Measurements from ENCODE around the gene AQP2.
A peak's percentile ranks its signal among the peaks of the same experiment; 100 is the strongest.
"Not testable (repeated sequence)": the region's sequence is repeated elsewhere in the genome, so short reads cannot be mapped to it uniquely, and the experiment has no call there.

The AQP2 gene

GRCh38 chr12:49979016-49979586 lies 28.6 kb downstream of the AQP2 start:
- 79 to 83% methylated on average over 10 of the region's 10 CpGs for WGBS, 2 experiments

GRCh38 chr12:49979791-49980190 lies 29.3 kb downstream of the AQP2 start:
- no peaks in the 10 kb centered on the region for H3K27me3 ChIP-seq (ENCODE audit: control insufficient read depth, insufficient read depth, low read length, poor library complexity, severe bottlenecking)
- no peak overlapping the region for H3K27ac ChIP-seq (ENCODE audit: insufficient read depth, low read depth, low read length, poor library complexity, severe bottlenecking)
- no peaks in the 10 kb centered on the region for H3K9me3 ChIP-seq (ENCODE audit: control insufficient read depth, low read length)
- no peaks in the 10 kb centered on the region for H3K36me3 ChIP-seq (ENCODE audit: control insufficient read depth, insufficient read depth, low read length)
- no peak overlapping the region for H3K4me3 ChIP-seq (ENCODE audit: insufficient read depth, low read depth, low read length)
- 91 to 96% methylated on average over 2 of the region's 3 CpGs for WGBS, 2 experiments
- peaks cover 42% of the 10 kb centered on the region for H3K4me1 ChIP-seq (ENCODE audit: control insufficient read depth, insufficient read depth, low read length)

More at GRCh38 chr12:49979016-49979586, 28.6 kb downstream of the AQP2 start:
- Histone ChIP-seq H3K36me3 (ENCODE audit: control insufficient read depth, insufficient read depth, low read length) (no peaks in the 10 kb centered on the region), H3K4me3 (ENCODE audit: insufficient read depth, low read depth, low read length) (no peak overlapping the region), H3K9me3 (ENCODE audit: control insufficient read depth, low read length) (no peaks in the 10 kb centered on the region), H3K4me1 (ENCODE audit: control insufficient read depth, insufficient read depth, low read length) (peaks cover 35% of the 10 kb centered on the region), H3K27ac (ENCODE audit: insufficient read depth, low read depth, low read length, poor library complexity, severe bottlenecking) (no peak overlapping the region), H3K27me3 (ENCODE audit: control insufficient read depth, insufficient read depth, low read length, poor library complexity, severe bottlenecking) (no peaks in the 10 kb centered on the region)

DNA sequence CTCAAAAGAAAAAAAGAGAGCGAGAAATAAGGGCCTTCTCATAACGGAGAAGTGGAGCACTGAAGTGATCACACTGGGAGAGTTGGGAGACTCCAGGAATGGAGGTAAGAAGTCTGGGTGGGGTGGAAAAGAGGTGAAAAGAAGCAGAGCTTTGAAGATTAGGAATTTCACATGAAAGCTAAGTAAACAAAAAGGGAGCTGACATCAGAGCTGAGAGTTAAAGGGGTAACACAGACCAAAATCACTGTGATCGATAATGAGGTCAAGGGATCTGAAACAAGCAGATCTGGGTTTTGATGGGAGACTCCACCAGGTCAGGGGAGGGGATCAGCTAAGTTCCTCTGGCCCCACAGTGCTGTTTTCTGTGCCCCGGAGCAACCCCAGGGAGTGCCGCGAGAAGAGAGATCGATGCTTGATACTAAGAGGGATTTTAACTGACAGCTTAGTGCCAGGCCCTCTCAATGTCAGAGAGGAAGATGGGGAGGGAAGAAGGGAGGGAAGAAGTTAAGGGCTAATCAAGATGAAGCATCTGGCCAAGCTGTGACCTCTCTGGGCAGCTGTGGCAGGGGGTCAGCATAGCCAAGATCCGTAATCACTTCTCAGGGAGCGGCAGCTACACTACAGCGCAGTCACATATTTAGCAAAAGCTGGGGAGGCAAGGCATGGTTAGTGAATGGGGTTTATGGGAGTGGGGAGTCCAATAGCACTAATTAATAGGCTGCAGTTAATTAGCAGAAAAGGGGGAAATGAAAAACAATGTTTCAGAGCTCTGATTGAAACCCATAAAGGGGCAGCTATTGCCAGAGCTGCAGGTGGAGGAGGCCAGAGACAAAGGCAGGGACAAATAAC lies 30.2 kb downstream of the AQP2 start:
- H3K27ac ChIP-seq (ENCODE audit: insufficient read depth, low read depth, low read length, poor library complexity, severe bottlenecking), result peak overlapping the region; percentile 60
- no peaks in the 10 kb centered on the region for H3K36me3 ChIP-seq (ENCODE audit: control insufficient read depth, insufficient read depth, low read length)
- H3K27me3 ChIP-seq (ENCODE audit: control insufficient read depth, insufficient read depth, low read length, poor library complexity, severe bottlenecking), result no peaks in the 10 kb centered on the region
- no peak overlapping the region for H3K4me3 ChIP-seq (ENCODE audit: insufficient read depth, low read depth, low read length)
- H3K9me3 ChIP-seq (ENCODE audit: control insufficient read depth, low read length), result no peaks in the 10 kb centered on the region
- H3K4me1 ChIP-seq (ENCODE audit: control insufficient read depth, insufficient read depth, low read length), result peaks cover 40% of the 10 kb centered on the region
- 78 to 80% methylated on average over 10 of the region's 10 CpGs for WGBS, 2 experiments

DNA sequence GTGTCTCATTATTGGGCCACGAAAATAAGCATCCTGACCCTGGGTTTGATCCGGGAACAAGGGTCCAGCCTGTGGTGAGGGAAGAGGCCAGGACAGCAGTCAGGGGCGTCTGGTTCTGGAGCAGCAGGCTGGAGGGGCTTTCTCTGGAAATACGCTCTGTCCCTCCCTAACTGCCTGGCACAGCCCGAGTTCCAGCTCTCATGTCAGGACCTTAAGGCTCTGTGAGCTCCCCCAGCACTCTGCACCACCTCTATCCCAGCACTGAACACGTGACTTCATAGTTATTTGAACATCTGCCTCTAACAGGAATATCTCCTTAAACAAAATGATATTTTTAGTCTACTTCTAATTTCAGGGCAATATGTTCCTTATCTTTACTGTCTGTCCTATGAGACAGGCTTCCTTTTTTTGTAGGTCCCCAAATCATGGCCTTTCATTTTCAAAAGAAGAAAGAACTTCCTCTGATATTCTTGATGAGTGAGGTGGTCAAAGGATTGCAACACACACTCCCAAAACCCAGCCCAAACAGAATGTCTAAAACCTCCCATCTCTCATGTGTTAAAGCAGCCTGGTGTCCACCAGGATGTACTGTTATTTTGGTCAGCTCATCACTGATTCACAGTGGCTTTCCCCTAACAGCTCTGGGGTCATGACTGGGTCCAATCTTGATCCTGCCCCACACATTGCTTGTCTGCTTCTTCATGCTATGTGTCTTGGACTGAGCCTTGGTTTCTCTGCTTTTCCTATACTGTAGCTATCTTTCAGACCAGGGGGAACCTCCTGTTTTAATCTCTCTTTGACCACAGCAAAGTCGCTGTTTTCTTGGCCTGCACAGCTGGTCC lies 31.9 kb downstream of the AQP2 start:
- H3K27me3 ChIP-seq (ENCODE audit: control insufficient read depth, insufficient read depth, low read length, poor library complexity, severe bottlenecking), result no peaks in the 10 kb centered on the region
- no peaks in the 10 kb centered on the region for H3K9me3 ChIP-seq (ENCODE audit: control insufficient read depth, low read length)
- H3K4me3 ChIP-seq (ENCODE audit: insufficient read depth, low read depth, low read length), result no peak overlapping the region
- no peak overlapping the region for H3K27ac ChIP-seq (ENCODE audit: insufficient read depth, low read depth, low read length, poor library complexity, severe bottlenecking)
- 93 to 94% methylated on average over 7 of the region's 7 CpGs for WGBS, 2 experiments
- H3K4me1 ChIP-seq (ENCODE audit: control insufficient read depth, insufficient read depth, low read length), result peaks cover 42% of the 10 kb centered on the region
- peaks cover 3% of the 10 kb centered on the region for H3K36me3 ChIP-seq (ENCODE audit: control insufficient read depth, insufficient read depth, low read length)

GRCh38 chr12:49983892-49984291 lies 33.4 kb downstream of the AQP2 start:
- Histone ChIP-seq H3K27ac (ENCODE audit: insufficient read depth, low read depth, low read length, poor library complexity, severe bottlenecking) (peak overlapping the region; percentile 4), H3K4me1 (ENCODE audit: control insufficient read depth, insufficient read depth, low read length) (peaks cover 38% of the 10 kb centered on the region), H3K9me3 (ENCODE audit: control insufficient read depth, low read length) (no peaks in the 10 kb centered on the region), H3K27me3 (ENCODE audit: control insufficient read depth, insufficient read depth, low read length, poor library complexity, severe bottlenecking) (no peaks in the 10 kb centered on the region), H3K36me3 (ENCODE audit: control insufficient read depth, insufficient read depth, low read length) (peaks cover 9% of the 10 kb centered on the region), H3K4me3 (ENCODE audit: insufficient read depth, low read depth, low read length) (no peak overlapping the region)
- WGBS, 2 experiments, result 57% methylated on average over 8 of the region's 8 CpGs

DNA sequence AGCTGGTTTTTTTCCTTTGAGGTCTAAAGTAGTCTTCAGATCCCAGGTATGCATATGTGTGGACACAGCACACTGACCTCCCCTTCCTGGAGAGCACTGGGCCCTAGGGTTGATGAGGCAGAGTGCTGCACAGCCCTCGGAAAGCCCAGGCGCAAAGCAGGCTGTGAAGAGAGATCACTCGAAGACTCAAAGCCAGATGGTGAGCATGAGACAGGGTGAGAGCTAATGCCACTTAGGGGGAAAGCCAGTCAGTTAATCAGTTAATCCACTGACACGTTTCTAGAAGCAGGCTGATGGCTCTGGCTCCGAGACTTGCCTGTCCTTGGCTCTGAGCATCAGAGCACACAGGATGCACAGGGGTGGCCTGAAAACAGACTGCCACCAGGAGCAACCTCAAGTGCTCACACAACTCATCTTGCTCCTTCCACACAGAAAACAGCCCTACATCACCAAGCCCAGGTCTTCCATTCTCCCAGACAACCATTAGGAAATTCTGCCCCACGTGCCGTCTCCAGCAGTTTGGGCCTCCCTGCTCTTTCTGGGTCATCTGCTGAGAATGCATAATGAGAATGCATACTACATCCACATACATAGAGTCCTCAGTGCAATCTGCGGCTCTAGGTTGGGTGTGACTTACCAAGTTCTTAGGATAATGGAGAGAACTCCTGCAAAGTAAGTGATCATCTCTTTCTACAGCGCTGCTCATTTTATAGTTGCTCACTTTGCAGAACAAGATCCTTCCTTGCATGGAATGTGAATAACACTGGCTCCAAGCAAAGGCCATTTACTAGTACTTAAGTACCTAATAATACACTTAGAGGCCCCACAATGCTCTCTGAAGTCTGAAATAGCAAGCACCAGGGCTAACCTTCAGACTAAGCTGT lies 34.2 kb downstream of the AQP2 start:
- Histone ChIP-seq H3K9me3 (ENCODE audit: control insufficient read depth, low read length) (no peaks in the 10 kb centered on the region), H3K27me3 (ENCODE audit: control insufficient read depth, insufficient read depth, low read length, poor library complexity, severe bottlenecking) (no peaks in the 10 kb centered on the region), H3K4me1 (ENCODE audit: control insufficient read depth, insufficient read depth, low read length) (peaks cover 30% of the 10 kb centered on the region), H3K36me3 (ENCODE audit: control insufficient read depth, insufficient read depth, low read length) (peaks cover 14% of the 10 kb centered on the region), H3K27ac (ENCODE audit: insufficient read depth, low read depth, low read length, poor library complexity, severe bottlenecking) (peak overlapping the region; percentile 4), H3K4me3 (ENCODE audit: insufficient read depth, low read depth, low read length) (no peak overlapping the region)
- 90% methylated on average over 9 of the region's 9 CpGs for WGBS, 2 experiments

DNA sequence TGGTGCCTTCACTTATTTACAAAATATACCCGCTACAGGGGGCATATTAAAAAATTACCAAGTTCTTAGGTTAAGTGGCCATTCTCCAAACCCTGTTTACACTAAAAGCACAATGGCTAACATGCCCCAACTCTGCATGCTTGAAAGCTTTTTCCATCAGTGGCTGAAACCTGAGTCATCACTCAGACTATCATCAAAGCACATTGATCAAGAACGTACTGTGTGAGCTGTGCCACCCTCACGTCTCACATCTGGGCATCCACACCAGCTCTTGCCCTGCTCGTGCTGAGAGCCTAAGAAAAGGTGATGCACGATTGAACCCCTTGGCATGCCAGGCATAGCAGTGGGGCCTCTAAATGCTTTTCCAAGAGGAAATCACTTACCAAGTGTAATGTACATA lies 35.4 kb downstream of the AQP2 start:
- H3K27me3 ChIP-seq (ENCODE audit: control insufficient read depth, insufficient read depth, low read length, poor library complexity, severe bottlenecking), result no peaks in the 10 kb centered on the region
- H3K27ac ChIP-seq (ENCODE audit: insufficient read depth, low read depth, low read length, poor library complexity, severe bottlenecking), result no peak overlapping the region
- 89 to 92% methylated on average over 5 of the region's 5 CpGs for WGBS, 2 experiments
- H3K4me3 ChIP-seq (ENCODE audit: insufficient read depth, low read depth, low read length), result no peak overlapping the region
- H3K9me3 ChIP-seq (ENCODE audit: control insufficient read depth, low read length), result no peaks in the 10 kb centered on the region
- peaks cover 17% of the 10 kb centered on the region for H3K36me3 ChIP-seq (ENCODE audit: control insufficient read depth, insufficient read depth, low read length)
- H3K4me1 ChIP-seq (ENCODE audit: control insufficient read depth, insufficient read depth, low read length), result peaks cover 21% of the 10 kb centered on the region

DNA sequence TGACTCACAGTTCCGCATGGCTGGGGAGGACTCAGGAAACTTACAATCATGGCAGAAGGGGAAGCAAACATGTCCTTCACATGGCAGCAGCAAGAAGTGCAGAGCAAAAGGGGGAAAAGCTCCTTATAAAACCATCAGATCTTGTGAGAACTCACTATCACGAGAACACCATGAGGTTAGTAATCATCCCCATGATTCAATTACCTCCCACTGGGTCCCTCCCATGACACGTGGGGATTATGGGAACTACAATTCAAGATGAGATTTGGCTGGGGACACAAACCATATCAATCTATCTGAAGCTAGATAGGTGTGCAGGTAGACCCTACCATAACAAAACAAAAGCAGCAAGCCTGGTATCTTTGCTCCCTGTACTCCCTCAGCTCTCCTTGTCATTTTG lies 35.9 kb downstream of the AQP2 start:
- not testable (repeated sequence) for H3K27ac ChIP-seq (ENCODE audit: insufficient read depth, low read depth, low read length, poor library complexity, severe bottlenecking); H3K9me3 ChIP-seq (ENCODE audit: control insufficient read depth, low read length); H3K27me3 ChIP-seq (ENCODE audit: control insufficient read depth, insufficient read depth, low read length, poor library complexity, severe bottlenecking); H3K4me3 ChIP-seq (ENCODE audit: insufficient read depth, low read depth, low read length)
- H3K36me3 ChIP-seq (ENCODE audit: control insufficient read depth, insufficient read depth, low read length), result peaks cover 18% of the 10 kb centered on the region
- WGBS, 2 experiments, result 81 to 85% methylated on average over 3 of the region's 3 CpGs
- H3K4me1 ChIP-seq (ENCODE audit: control insufficient read depth, insufficient read depth, low read length), result peaks cover 17% of the 10 kb centered on the region

DNA sequence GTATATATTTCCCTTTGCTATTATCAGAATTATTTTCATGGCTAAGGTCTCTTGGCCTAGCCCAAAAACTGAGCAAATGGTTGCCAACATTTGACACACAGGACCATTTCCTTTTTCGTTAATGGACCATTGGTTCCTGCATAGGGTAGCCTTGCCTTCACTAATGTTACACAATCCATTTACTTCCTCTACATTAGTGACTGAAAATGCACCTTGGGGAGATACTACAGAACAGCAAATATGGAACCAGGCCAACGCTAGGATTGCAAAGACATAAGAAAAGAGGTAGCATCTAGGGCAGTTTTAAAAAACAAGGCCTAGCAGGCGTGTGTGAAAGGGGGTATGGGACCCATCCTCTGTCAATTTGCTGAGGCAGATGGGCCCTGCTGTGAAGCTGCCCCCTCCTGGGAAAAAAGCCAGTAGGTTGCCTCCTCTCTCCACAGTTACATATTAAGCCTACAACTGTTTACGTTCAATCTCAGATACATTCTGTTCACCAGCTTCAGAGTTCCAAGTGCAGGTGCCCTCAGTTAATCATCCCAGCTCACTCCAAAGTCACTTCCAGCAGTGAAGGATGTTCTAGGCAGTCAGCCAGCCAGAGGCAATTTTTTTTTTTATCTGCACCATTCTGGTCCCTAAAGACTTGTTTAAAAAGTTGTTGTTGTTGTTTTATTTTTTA lies 37.2 kb downstream of the AQP2 start:
- H3K27me3 ChIP-seq (ENCODE audit: control insufficient read depth, insufficient read depth, low read length, poor library complexity, severe bottlenecking), result no peaks in the 10 kb centered on the region
- no peak overlapping the region for H3K4me3 ChIP-seq (ENCODE audit: insufficient read depth, low read depth, low read length)
- H3K27ac ChIP-seq (ENCODE audit: insufficient read depth, low read depth, low read length, poor library complexity, severe bottlenecking), result no peak overlapping the region
- H3K36me3 ChIP-seq (ENCODE audit: control insufficient read depth, insufficient read depth, low read length), result peaks cover 30% of the 10 kb centered on the region
- 88 to 90% methylated on average over 4 of the region's 4 CpGs for WGBS, 2 experiments
- H3K9me3 ChIP-seq (ENCODE audit: control insufficient read depth, low read length), result no peaks in the 10 kb centered on the region
- H3K4me1 ChIP-seq (ENCODE audit: control insufficient read depth, insufficient read depth, low read length), result peaks cover 17% of the 10 kb centered on the region

Measured in ectodermal cell (in vitro differentiated cells).